DOHH2 (cell line): Measurements from ENCODE around the gene ATP11A.

Experiments used
- H3F3A ChIP-seq: fragments of 200-600 bp; sonication (generic), shearing (Covaris generic); 2 replicates; pipeline ENCODE4 v1.6.0; 2016; ENCODE audit warnings: antibody characterized with exemption, mild to moderate bottlenecking; ENCODE audit not compliant: control insufficient read depth, insufficient read depth
- H3K27ac ChIP-seq: fragments of 200-600 bp; sonication (generic); 2 replicates; pipeline ENCODE4 v1.5.1; 2014; ENCODE audit warnings: low read depth, mild to moderate bottlenecking, low read length, moderate library complexity
- H3K27me3 ChIP-seq: fragments of 200-600 bp; sonication (generic); 2 replicates; pipeline ENCODE4 v1.6.1; 2014; ENCODE audit warnings: mild to moderate bottlenecking, low read length, mixed read lengths; ENCODE audit not compliant: control insufficient read depth
- H3K36me3 ChIP-seq: fragments of 200-600 bp; sonication (generic); 2 replicates; pipeline ENCODE4 v1.6.1; 2014; ENCODE audit warnings: mild to moderate bottlenecking, low read length, moderate library complexity, mixed read lengths; ENCODE audit not compliant: control insufficient read depth
- H3K4me1 ChIP-seq: fragments of 200-600 bp; sonication (generic); 2 replicates; pipeline ENCODE4 v1.6.1; 2014; ENCODE audit warnings: mild to moderate bottlenecking, low read length, mixed read lengths; ENCODE audit not compliant: control insufficient read depth
- H3K4me2 ChIP-seq: fragments of 200-600 bp; sonication (generic); 2 replicates; pipeline ENCODE4 v1.6.0; 2014; ENCODE audit warnings: mild to moderate bottlenecking, low read length, moderate library complexity
- H3K4me3 ChIP-seq: fragments of 200-600 bp; sonication (generic); 2 replicates; pipeline ENCODE4 v1.5.1; 2014; ENCODE audit warnings: mild to moderate bottlenecking, low read length, mixed read lengths
- H3K79me2 ChIP-seq: fragments of 200-600 bp; sonication (generic); 2 replicates; pipeline ENCODE4 v1.6.1; 2014; ENCODE audit warnings: mild to moderate bottlenecking, low read length, mixed read lengths; ENCODE audit not compliant: control insufficient read depth
- H3K9me2 ChIP-seq: fragments of 200-600 bp; sonication (generic); replicated peaks from 2 replicates; pipeline ENCODE4 v1.6.1; 2014; ENCODE audit warnings: mild to moderate bottlenecking, low read length, mixed read lengths; ENCODE audit not compliant: control insufficient read depth
- H3K9me3 ChIP-seq: fragments of 200-600 bp; sonication (generic); 2 replicates; pipeline ENCODE4 v1.6.1; 2014; ENCODE audit warnings: antibody characterized with exemption, low read length, mixed read lengths; ENCODE audit not compliant: control insufficient read depth, insufficient read depth
- H4K20me1 ChIP-seq: fragments of 200-600 bp; sonication (generic); 2 replicates; pipeline ENCODE4 v1.6.0; 2014; ENCODE audit warnings: low read depth, mild to moderate bottlenecking, antibody characterized with exemption, low read length, moderate library complexity; ENCODE audit not compliant: control insufficient read depth, insufficient read depth
- CTCF ChIP-seq: fragments of 200-600 bp; sonication (generic); IDR thresholded peaks from one replicate; pipeline ENCODE4 v1.5.1; 2014; ENCODE audit warnings: antibody characterized with exemption, mild to moderate bottlenecking, low read depth, low read length; ENCODE audit not compliant: poor library complexity, severe bottlenecking
- EZH2phosphoT487 ChIP-seq: fragments of 200-600 bp; sonication (generic); IDR thresholded peaks from 2 replicates; pipeline ENCODE4 v1.6.1; 2017; ENCODE audit warnings: borderline replicate concordance, mild to moderate bottlenecking, antibody characterized with exemption, low read length, moderate library complexity, mixed read lengths

Gene ATP11A

GRCh38 chr13:112737294-112737693 lies 47.5 kb downstream of the ATP11A start:
- Histone ChIP-seq H3K9me2 (no peaks in the 10 kb centered on the region), H3K4me1 (no peaks in the 10 kb centered on the region), H4K20me1 (peaks cover 13% of the 10 kb centered on the region; the same call in 1 of the 2 replicates), H3K9me3 (no peaks in the 10 kb centered on the region), H3K79me2 (peaks cover 16% of the 10 kb centered on the region), H3K27me3 (no peaks in the 10 kb centered on the region), H3K4me3 (no peak overlapping the region), H3F3A (no peaks in the 10 kb centered on the region), H3K27ac (no peak overlapping the region), H3K4me2 (no peak overlapping the region), H3K36me3 (no peaks in the 10 kb centered on the region)
- TF ChIP-seq EZH2phosphoT487: no peak

GRCh38 chr13:112738606-112739005 lies 48.8 kb downstream of the ATP11A start:
- H3K27me3 ChIP-seq: no peaks in the 10 kb centered on the region
- H3K9me2 ChIP-seq: no peaks in the 10 kb centered on the region
- H3K4me2 ChIP-seq: no peak overlapping the region
- no peak for TF ChIP-seq EZH2phosphoT487
- TF ChIP-seq CTCF: no peak
- no peak overlapping the region for H3K4me3 ChIP-seq
- peaks cover 13% of the 10 kb centered on the region; the same call in 1 of the 2 replicates for H4K20me1 ChIP-seq
- no peaks in the 10 kb centered on the region for H3F3A ChIP-seq
- no peak overlapping the region for H3K27ac ChIP-seq
- no peaks in the 10 kb centered on the region for H3K9me3 ChIP-seq
- peaks cover 24% of the 10 kb centered on the region for H3K79me2 ChIP-seq
- H3K4me1 ChIP-seq: no peaks in the 10 kb centered on the region
- no peaks in the 10 kb centered on the region for H3K36me3 ChIP-seq

GRCh38 chr13:112740502-112741131 lies 50.8 kb downstream of the ATP11A start:
- H3K36me3 ChIP-seq: no peaks in the 10 kb centered on the region
- no peak overlapping the region for H3K4me3 ChIP-seq
- H3F3A ChIP-seq: no peaks in the 10 kb centered on the region
- no peak for TF ChIP-seq CTCF
- no peak for TF ChIP-seq EZH2phosphoT487
- no peaks in the 10 kb centered on the region for H3K9me3 ChIP-seq
- peaks cover 30% of the 10 kb centered on the region for H3K79me2 ChIP-seq
- H3K27ac ChIP-seq: no peak overlapping the region
- peaks cover 11% of the 10 kb centered on the region; the same call in 1 of the 2 replicates for H4K20me1 ChIP-seq
- H3K9me2 ChIP-seq: no peaks in the 10 kb centered on the region
- H3K4me1 ChIP-seq: no peaks in the 10 kb centered on the region
- no peaks in the 10 kb centered on the region for H3K27me3 ChIP-seq
- no peak overlapping the region for H3K4me2 ChIP-seq

GRCh38 chr13:112741185-112741755 lies 51.4 kb downstream of the ATP11A start:
- no peaks in the 10 kb centered on the region for H3K36me3 ChIP-seq
- H3K9me3 ChIP-seq: no peaks in the 10 kb centered on the region
- no peak overlapping the region for H3K4me3 ChIP-seq
- H3K27ac ChIP-seq: no peak overlapping the region
- no peaks in the 10 kb centered on the region for H3K4me1 ChIP-seq
- no peaks in the 10 kb centered on the region for H3F3A ChIP-seq
- H4K20me1 ChIP-seq: peaks cover 11% of the 10 kb centered on the region; the same call in 1 of the 2 replicates
- H3K9me2 ChIP-seq: no peaks in the 10 kb centered on the region
- peaks cover 36% of the 10 kb centered on the region for H3K79me2 ChIP-seq
- TF ChIP-seq EZH2phosphoT487 (no peak), CTCF (no peak)
- H3K4me2 ChIP-seq: no peak overlapping the region
- no peaks in the 10 kb centered on the region for H3K27me3 ChIP-seq
